H9 (cell line): ENCODE data around the gene GCSH. TPM values are rescaled to one million over a fixed set of nuclear protein-coding genes. Genes with fewer than 3 reads are reported as not detected.

Experiments used
- DNase-seq: peaks from one replicate; pipeline ENCODE4 v3.0.0-alpha.2; 2017
- H2AFZ ChIP-seq: one replicate; pipeline ENCODE4 v1.6.1; 2013; ENCODE audit warnings: mild to moderate bottlenecking, low read length, control low read depth, moderate library complexity
- H2AK5ac ChIP-seq: 2 replicates; pipeline ENCODE4 v1.6.1; 2013; ENCODE audit warnings: low read length, control low read depth, mixed read lengths; ENCODE audit not compliant: insufficient read length
- H2BK120ac ChIP-seq: one replicate; pipeline ENCODE4 v1.6.1; 2013; ENCODE audit warnings: low read depth, mild to moderate bottlenecking, low read length, control low read depth, inconsistent platforms; ENCODE audit not compliant: poor library complexity, severe bottlenecking
- H2BK12ac ChIP-seq: 2 replicates; pipeline ENCODE4 v1.6.1; 2013; ENCODE audit warnings: low read length, control low read depth, mixed read lengths, low read depth; ENCODE audit not compliant: insufficient read length
- H2BK15ac ChIP-seq: 2 replicates; pipeline ENCODE4 v1.6.1; 2013; ENCODE audit warnings: low read depth, low read length, control low read depth
- H2BK20ac ChIP-seq: one replicate; pipeline ENCODE4 v1.6.1; 2013; ENCODE audit warnings: low read depth, mild to moderate bottlenecking, low read length, control low read depth, inconsistent platforms; ENCODE audit not compliant: poor library complexity, severe bottlenecking
- H2BK5ac ChIP-seq: 2 replicates; pipeline ENCODE4 v1.6.1; 2013; ENCODE audit warnings: low read length, control low read depth, mixed read lengths; ENCODE audit not compliant: insufficient read length
- H3K14ac ChIP-seq: 2 replicates; pipeline ENCODE4 v1.6.1; 2013; ENCODE audit warnings: low read length, control low read depth; ENCODE audit not compliant: insufficient read depth
- H3K18ac ChIP-seq: 2 replicates; pipeline ENCODE4 v1.6.1; 2013; ENCODE audit warnings: low read depth, mild to moderate bottlenecking, mixed read lengths, low read length, control low read depth; ENCODE audit not compliant: insufficient read length
- H3K23ac ChIP-seq: 2 replicates; pipeline ENCODE4 v1.6.1; 2013; ENCODE audit warnings: low read length, control low read depth, mixed read lengths, low read depth; ENCODE audit not compliant: insufficient read length
- H3K23me2 ChIP-seq: 2 replicates; pipeline ENCODE4 v1.6.1; 2013; ENCODE audit warnings: low read depth, mild to moderate bottlenecking, mixed read lengths, low read length, control low read depth; ENCODE audit not compliant: insufficient read length, poor library complexity, severe bottlenecking
- H3K27ac ChIP-seq: 2 replicates; pipeline ENCODE4 v1.5.1; 2013; ENCODE audit warnings: low read length, control low read depth, mixed read lengths, low read depth; ENCODE audit not compliant: insufficient read length
- H3K27me3 ChIP-seq: 2 replicates; pipeline ENCODE4 v1.6.1; 2013; ENCODE audit warnings: low read length, control low read depth, inconsistent platforms; ENCODE audit not compliant: insufficient read depth
- H3K4ac ChIP-seq: 2 replicates; pipeline ENCODE4 v1.6.1; 2013; ENCODE audit warnings: low read depth, mild to moderate bottlenecking, control low read depth, inconsistent platforms, low read length, moderate library complexity
- H3K4me1 ChIP-seq: 2 replicates; pipeline ENCODE4 v1.6.1; 2013; ENCODE audit warnings: low read length, control low read depth, inconsistent platforms; ENCODE audit not compliant: insufficient read depth
- H3K4me2 ChIP-seq: 2 replicates; pipeline ENCODE4 v1.6.1; 2013; ENCODE audit warnings: low read length, control low read depth, mixed read lengths; ENCODE audit not compliant: insufficient read length, insufficient read depth
- H3K56ac ChIP-seq: 2 replicates; pipeline ENCODE4 v1.6.1; 2013; ENCODE audit warnings: low read depth, mild to moderate bottlenecking, mixed read lengths, low read length, control low read depth; ENCODE audit not compliant: insufficient read length
- H3K79me1 ChIP-seq: 2 replicates; pipeline ENCODE4 v1.6.1; 2013; ENCODE audit warnings: low read depth, mild to moderate bottlenecking, moderate library complexity, low read length, control low read depth, inconsistent platforms; ENCODE audit not compliant: insufficient read depth, poor library complexity, severe bottlenecking
- H3K79me2 ChIP-seq: 2 replicates; pipeline ENCODE4 v1.6.1; 2013; ENCODE audit warnings: low read length, control low read depth, inconsistent platforms; ENCODE audit not compliant: insufficient read depth
- H3K9ac ChIP-seq: 2 replicates; pipeline ENCODE4 v1.6.1; 2013; ENCODE audit warnings: low read length, control low read depth, mixed read lengths; ENCODE audit not compliant: insufficient read length; ENCODE audit errors: extremely low read depth
- H3K9me3 ChIP-seq: one replicate; pipeline ENCODE4 v1.6.1; 2013; ENCODE audit warnings: low read depth, low read length, inconsistent platforms; ENCODE audit not compliant: control insufficient read depth
- H3T11ph ChIP-seq: one replicate; pipeline ENCODE4 v1.6.1; 2013; ENCODE audit warnings: mild to moderate bottlenecking, low read length, control low read depth, inconsistent platforms
- H4K20me1 ChIP-seq: one replicate; pipeline ENCODE4 v1.6.1; 2013; ENCODE audit not compliant: control insufficient read depth, insufficient read length, insufficient read depth
- H4K5ac ChIP-seq: 2 replicates; pipeline ENCODE4 v1.6.1; 2013; ENCODE audit warnings: low read depth, mild to moderate bottlenecking, mixed read lengths, low read length, control low read depth; ENCODE audit not compliant: insufficient read length
- H4K8ac ChIP-seq: replicated peaks from 2 replicates; pipeline ENCODE4 v1.6.1; 2013; ENCODE audit warnings: low read length, control low read depth, mixed read lengths, low read depth; ENCODE audit not compliant: insufficient read length
- H4K91ac ChIP-seq: 2 replicates; pipeline ENCODE4 v1.6.1; 2013; ENCODE audit warnings: low read depth, mild to moderate bottlenecking, moderate library complexity, mixed read lengths, low read length, control low read depth; ENCODE audit not compliant: insufficient read length
- H3K27ac Mint-ChIP-seq, 3 experiments: 2 replicates in 2 of 3; 3 replicates in 1 of 3; pipeline ENCODE4 v1.8.0; 2020 to 2021; ENCODE audit warnings: mixed read lengths in 3 of 3, mild to moderate bottlenecking in 1 of 3, moderate library complexity in 1 of 3
- H3K27me3 Mint-ChIP-seq: 2 replicates; pipeline ENCODE4 v1.8.0; 2021; ENCODE audit warnings: low read depth, mild to moderate bottlenecking, moderate library complexity, mixed read lengths
- H3K36me3 Mint-ChIP-seq, 3 experiments: 2 replicates in 2 of 3; 3 replicates in 1 of 3; pipeline ENCODE4 v1.8.0; 2020 to 2021; ENCODE audit warnings: low read depth in 3 of 3, mixed read lengths in 3 of 3; ENCODE audit not compliant: insufficient read depth in 1 of 3
- H3K4me1 Mint-ChIP-seq, 2 experiments: 2 replicates each; pipeline ENCODE4 v1.8.0; 2020; ENCODE audit warnings: mixed read lengths in 2 of 2
- H3K4me3 Mint-ChIP-seq, 2 experiments: 2 replicates in 1 of 2; 3 replicates in 1 of 2; pipeline ENCODE4 v1.8.0; 2020 to 2021; ENCODE audit warnings: mild to moderate bottlenecking in 2 of 2, mixed read lengths in 2 of 2, moderate library complexity in 1 of 2
- H3K9me3 Mint-ChIP-seq, 2 experiments: 2 replicates in 1 of 2; 3 replicates in 1 of 2; pipeline ENCODE4 v1.8.0; 2020; ENCODE audit warnings: mild to moderate bottlenecking in 2 of 2, mixed read lengths in 2 of 2, moderate library complexity in 1 of 2
- CTCF ChIP-seq: fragments of 200-600 bp; sonication (generic); conservative IDR thresholded peaks from 3 replicates; pipeline ENCODE4 v1.8.0; 2021; ENCODE audit warnings: antibody characterized with exemption, mild to moderate bottlenecking
- WGBS: extraction: QIAGEN DNeasy Blood & Tissue Kit; methylation state at CpG from one replicate; pipeline ENCODE4 v1.1.7; 2013; ENCODE audit warnings: missing lambda C conversion rate, low lambda C conversion rate, mixed read lengths; ENCODE audit not compliant: insufficient read length; ENCODE audit errors: extremely low coverage; 5-methylcytosine and 5-hydroxymethylcytosine counted together
- total RNA-seq: library from RNA; stranded (reverse); gene quantifications from 2 replicates; pipeline ENCODE4 v1.2.1, GENCODE V29; 2021

The GCSH gene
- total RNA-seq, 1 experiment from 2014 or later: 87.4 TPM

GRCh38 chr16:81116285-81116684, 20.1 kb upstream of the GCSH start:
- H3K9ac ChIP-seq: no peak overlapping the region
- H3K9me3 ChIP-seq: no peaks in the 10 kb centered on the region
- no peak overlapping the region for H2AFZ ChIP-seq
- WGBS: no CpG with 5 or more reads among the region's 9 CpGs
- H4K8ac ChIP-seq: no peak overlapping the region
- Mint-ChIP-seq H3K27me3 (peaks cover 4% of the 10 kb centered on the region), H3K36me3 (no peaks in the 10 kb centered on the region), H3K27ac (no peak overlapping the region), H3K9me3 (no peaks in the 10 kb centered on the region), H3K4me1 (no peaks in the 10 kb centered on the region), H3K4me3 (no peak overlapping the region)
- H2BK12ac ChIP-seq: no peak overlapping the region
- H3K56ac ChIP-seq: no peak overlapping the region
- no peaks in the 10 kb centered on the region for H3K79me2 ChIP-seq
- H4K5ac ChIP-seq: no peak overlapping the region
- no peaks in the 10 kb centered on the region for H4K20me1 ChIP-seq
- no peak overlapping the region for H3K27ac ChIP-seq
- TF ChIP-seq CTCF: no peak
- no peaks in the 10 kb centered on the region for H3K79me1 ChIP-seq
- no peaks in the 10 kb centered on the region for H3K23me2 ChIP-seq
- H2BK5ac ChIP-seq: no peak overlapping the region
- H3K27me3 ChIP-seq: no peaks in the 10 kb centered on the region
- H4K91ac ChIP-seq: no peak overlapping the region
- DNase-seq: no peak
- H3K14ac ChIP-seq: no peak overlapping the region
- no peak overlapping the region for H3K4ac ChIP-seq
- no peak overlapping the region for H2BK15ac ChIP-seq
- no peak overlapping the region for H3K23ac ChIP-seq
- no peak overlapping the region for H3T11ph ChIP-seq
- H3K18ac ChIP-seq: no peak overlapping the region
- no peak overlapping the region for H2BK20ac ChIP-seq
- H3K4me2 ChIP-seq: no peak overlapping the region
- no peak overlapping the region for H2AK5ac ChIP-seq
- no peaks in the 10 kb centered on the region for H3K4me1 ChIP-seq
- H2BK120ac ChIP-seq: no peak overlapping the region
